GM18858 (cell line): ENCODE measurements around the gene SEMA5A.
"Not testable (repeated sequence)": the region's sequence is repeated elsewhere in the genome, so short reads cannot be mapped to it uniquely, and the experiment has no call there.

ENCODE experiments used
- ATAC-seq: cut with Tn5 transposase; IDR thresholded peaks from one replicate; pipeline ENCODE4 v1.9.1; 2021; ENCODE audit not compliant: unreplicated experiment

The SEMA5A gene

GRCh38 chr5:9375756-9376155 is 170.1 kb downstream of the SEMA5A start:
- ATAC-seq = no peak

GRCh38 chr5:9374025-9374424 is 171.8 kb downstream of the SEMA5A start:
- no peak for ATAC-seq

- no peak for ATAC-seq
Observed at GRCh38 chr5:9373571-9373970, 172.3 kb downstream of the SEMA5A start.

GRCh38 chr5:9370256-9370655 is 175.6 kb downstream of the SEMA5A start:
- no peak for ATAC-seq

- no peak for ATAC-seq
Observed at GRCh38 chr5:9365512-9365911, 180.4 kb downstream of the SEMA5A start.

- ATAC-seq = no peak
Observed at GRCh38 chr5:9363449-9363848, 182.4 kb downstream of the SEMA5A start.

GRCh38 chr5:9363026-9363425 is 182.8 kb downstream of the SEMA5A start:
- peak; percentile 48 for ATAC-seq

GRCh38 chr5:9362600-9362999 is 183.3 kb downstream of the SEMA5A start:
- peak; percentile 60 for ATAC-seq

- peak; percentile 49 for ATAC-seq
Observed at GRCh38 chr5:9361835-9362234, 184.0 kb downstream of the SEMA5A start.

- no peak for ATAC-seq
Observed at GRCh38 chr5:9358961-9359685, 186.8 kb downstream of the SEMA5A start.

- no peak for ATAC-seq
Observed at GRCh38 chr5:9356351-9356825, 189.5 kb downstream of the SEMA5A start.

GRCh38 chr5:9354336-9355081 is 191.4 kb downstream of the SEMA5A start:
- no peak for ATAC-seq

GRCh38 chr5:9353048-9353447 is 192.8 kb downstream of the SEMA5A start:
- not testable (repeated sequence) for ATAC-seq

GRCh38 chr5:9351546-9351945 is 194.3 kb downstream of the SEMA5A start:
- no peak for ATAC-seq

- ATAC-seq = no peak
Observed at GRCh38 chr5:9350301-9350797, 195.5 kb downstream of the SEMA5A start.

GRCh38 chr5:9348401-9348996 is 197.4 kb downstream of the SEMA5A start:
- no peak for ATAC-seq

- ATAC-seq = no peak
Observed at GRCh38 chr5:9347541-9348295, 198.2 kb downstream of the SEMA5A start.

- ATAC-seq = no peak
Observed at GRCh38 chr5:9347032-9347431, 198.8 kb downstream of the SEMA5A start.

- ATAC-seq = no peak
Observed at GRCh38 chr5:9344751-9345240, 201.1 kb downstream of the SEMA5A start.

GRCh38 chr5:9343146-9343850 is 202.6 kb downstream of the SEMA5A start:
- ATAC-seq = no peak
